ENCODE measurements around the gene TASP1.

- TF ChIP-seq CTCF (optimal IDR thresholded peaks at IDR 0.05 in 1 of 3, IDR thresholded peaks at IDR 0.05 in 1 of 3, conservative IDR thresholded peaks at IDR 0.05 in 1 of 3; ENCODE audit: extremely low read depth in 1 of 3, insufficient read depth in 2 of 3, low read length in 3 of 3) (peak; percentile 76 to 81 (median 79)), EZH2 (IDR thresholded peaks at IDR 0.05; ENCODE audit: low read length) (no peak)
Observed at GRCh38 chr20:13458860-13459451, 179.8 kb downstream of the TASP1 start.
